Endothelial cell (in vitro differentiated cells): ENCODE measurements around the gene PRRC2B. TPM values are rescaled to one million over a fixed set of nuclear protein-coding genes. Genes with fewer than 3 reads are reported as not detected.

Experiments used
- DNase-seq: peaks from one replicate; pipeline ENCODE4 v3.0.0; 2021; ENCODE audit warnings: low spot score
- H3K27ac Mint-ChIP-seq: one replicate; pipeline ENCODE4 v1.8.0; 2021; ENCODE audit warnings: mixed read lengths, inconsistent platforms; ENCODE audit not compliant: unreplicated experiment
- H3K27me3 Mint-ChIP-seq: one replicate; pipeline ENCODE4 v1.8.0; 2021; ENCODE audit warnings: mild to moderate bottlenecking, moderate library complexity, mixed read lengths, inconsistent platforms; ENCODE audit not compliant: unreplicated experiment
- H3K36me3 Mint-ChIP-seq: one replicate; pipeline ENCODE4 v1.8.0; 2021; ENCODE audit warnings: mild to moderate bottlenecking, low read depth, mixed read lengths, inconsistent platforms; ENCODE audit not compliant: unreplicated experiment
- H3K4me1 Mint-ChIP-seq: one replicate; pipeline ENCODE4 v1.8.0; 2021; ENCODE audit warnings: mild to moderate bottlenecking, mixed read lengths, inconsistent platforms; ENCODE audit not compliant: unreplicated experiment
- H3K4me3 Mint-ChIP-seq: one replicate; pipeline ENCODE4 v1.8.0; 2021; ENCODE audit warnings: mild to moderate bottlenecking, mixed read lengths, inconsistent platforms; ENCODE audit not compliant: unreplicated experiment
- H3K9me3 Mint-ChIP-seq: one replicate; pipeline ENCODE4 v1.8.0; 2021; ENCODE audit warnings: mixed read lengths, inconsistent platforms; ENCODE audit not compliant: unreplicated experiment
- CTCF ChIP-seq: fragments of 200-600 bp; sonication (generic); IDR thresholded peaks from one replicate; pipeline ENCODE4 v1.5.0; 2021; ENCODE audit warnings: antibody characterized with exemption; ENCODE audit not compliant: unreplicated experiment
- total RNA-seq: library from RNA; stranded (reverse); fragmentation: NEBNext Ultra II Directional; extraction: Animal tissue kit (Norgen Biotek cat#: 25700); gene quantifications from one replicate; pipeline ENCODE4 v1.2.1, GENCODE V29; 2021; ENCODE audit not compliant: unreplicated experiment

Gene PRRC2B
- total RNA-seq, 1 donor from 2014 or later = 350 TPM

- H3K27ac Mint-ChIP-seq = peak overlapping the region; percentile 44
- H3K9me3 Mint-ChIP-seq = no peaks in the 10 kb centered on the region
- peaks cover 59% of the 10 kb centered on the region for H3K4me1 Mint-ChIP-seq
- no peak for DNase-seq
- H3K27me3 Mint-ChIP-seq = peaks cover 3% of the 10 kb centered on the region
- TF ChIP-seq CTCF = no peak
- H3K4me3 Mint-ChIP-seq = no peak overlapping the region
- peaks cover 7% of the 10 kb centered on the region for H3K36me3 Mint-ChIP-seq
Measured at GRCh38 chr9:131409458-131409992, 15.6 kb downstream of the PRRC2B start.

- H3K27ac Mint-ChIP-seq = peak overlapping the region; percentile 44
- no peak for TF ChIP-seq CTCF
- H3K9me3 Mint-ChIP-seq = no peaks in the 10 kb centered on the region
- no peak for DNase-seq
- H3K27me3 Mint-ChIP-seq = peaks cover 1% of the 10 kb centered on the region
- H3K4me1 Mint-ChIP-seq = peaks cover 53% of the 10 kb centered on the region
- peaks cover 11% of the 10 kb centered on the region for H3K36me3 Mint-ChIP-seq
- no peak overlapping the region for H3K4me3 Mint-ChIP-seq
Measured at GRCh38 chr9:131410044-131410491, 16.2 kb downstream of the PRRC2B start.

GRCh38 chr9:131411719-131412681, 18.1 kb downstream of the PRRC2B start:
- TF ChIP-seq CTCF = no peak
- no peaks in the 10 kb centered on the region for H3K9me3 Mint-ChIP-seq
- H3K4me1 Mint-ChIP-seq = peaks cover 47% of the 10 kb centered on the region
- H3K27ac Mint-ChIP-seq = no peak overlapping the region
- no peak for DNase-seq
- peaks cover 11% of the 10 kb centered on the region for H3K36me3 Mint-ChIP-seq
- peaks cover 5% of the 10 kb centered on the region for H3K27me3 Mint-ChIP-seq
- no peak overlapping the region for H3K4me3 Mint-ChIP-seq

- Mint-ChIP-seq H3K36me3 (peaks cover 11% of the 10 kb centered on the region), H3K27ac (peak overlapping the region; percentile 70)
Measured at GRCh38 chr9:131416509-131416908, 22.6 kb downstream of the PRRC2B start.

More at GRCh38 chr9:131416509-131416908, 22.6 kb downstream of the PRRC2B start:
- no peak for TF ChIP-seq CTCF
- H3K4me3 Mint-ChIP-seq = no peak overlapping the region
- H3K9me3 Mint-ChIP-seq = no peaks in the 10 kb centered on the region
- H3K27me3 Mint-ChIP-seq = peaks cover 9% of the 10 kb centered on the region
- no peak for DNase-seq
- peaks cover 59% of the 10 kb centered on the region for H3K4me1 Mint-ChIP-seq
